Measurements from ENCODE around the gene PAPLN.
A peak's percentile ranks its signal among the peaks of the same experiment; 100 is the strongest.
"Not testable (repeated sequence)": the region's sequence is repeated elsewhere in the genome, so short reads cannot be mapped to it uniquely, and the experiment has no call there.

The PAPLN gene

GRCh38 chr14:73290279-73290678 lies 53.0 kb downstream of the PAPLN start:
- DNase-seq (ENCODE audit: low spot score) = no peak

- no peak for DNase-seq (ENCODE audit: low spot score)
These were observed 56.8 kb downstream of the PAPLN start for GRCh38 chr14:73293782-73294781.

GRCh38 chr14:73295198-73295796 lies 58.0 kb downstream of the PAPLN start:
- peak; percentile 62 for DNase-seq (ENCODE audit: low spot score)

DNA sequence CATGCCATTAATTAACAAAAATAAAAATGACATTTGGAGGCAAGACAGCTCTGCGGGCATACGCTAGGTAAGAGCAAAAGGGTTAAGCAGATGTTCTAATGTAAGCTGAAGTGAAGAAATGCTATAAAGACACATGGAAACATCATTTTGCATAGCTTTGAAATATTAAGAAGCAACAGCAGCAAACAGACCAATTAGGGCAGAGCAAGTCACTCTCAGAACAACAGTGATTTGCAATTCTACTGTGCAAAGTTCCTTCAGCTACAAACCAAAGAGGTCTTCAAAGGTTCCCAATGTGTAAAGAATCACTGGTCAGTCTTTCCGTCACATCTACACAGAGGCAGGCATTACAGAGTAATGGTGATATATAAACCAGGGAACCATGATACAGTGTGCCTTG lies 68.2 kb downstream of the PAPLN start:
- no peak for DNase-seq (ENCODE audit: low spot score)

DNA sequence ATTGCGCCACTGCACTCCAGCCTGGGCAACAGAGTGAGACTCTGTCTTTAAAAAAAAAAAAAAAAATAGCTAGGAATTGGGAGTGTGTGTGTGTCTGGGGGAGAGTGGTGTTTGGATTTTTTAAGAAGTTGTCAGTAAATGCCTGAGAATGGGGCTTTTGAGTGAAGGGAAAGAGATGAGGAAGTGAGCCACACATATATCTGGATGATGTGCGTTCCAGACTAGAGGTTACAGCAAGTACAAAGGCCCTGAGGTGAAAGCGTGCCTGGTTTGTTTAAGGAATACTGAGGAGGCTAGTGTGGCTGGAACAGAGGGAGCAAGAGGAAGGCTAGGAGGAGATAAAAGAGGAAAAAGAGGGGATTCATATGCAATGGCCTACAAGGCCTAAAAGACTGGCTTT lies 70.0 kb downstream of the PAPLN start:
- no peak for DNase-seq (ENCODE audit: low spot score)

DNA sequence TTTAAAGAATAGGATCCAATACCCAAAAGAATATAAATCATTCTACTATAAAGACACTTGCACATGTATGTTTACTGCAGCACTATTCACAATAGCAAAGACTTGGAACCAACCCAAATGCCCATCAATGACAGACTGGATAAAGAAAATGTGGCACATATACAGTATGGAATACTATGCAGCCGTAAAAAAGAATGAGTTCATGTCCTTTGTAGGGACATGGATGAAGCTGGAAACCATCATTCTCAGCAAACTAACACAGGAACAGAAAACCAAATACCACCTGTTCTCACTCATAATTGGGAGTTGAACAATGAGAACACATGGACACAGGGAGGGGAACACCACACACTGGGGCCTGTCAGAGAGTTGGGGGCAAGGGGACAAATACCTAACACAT lies 71.9 kb downstream of the PAPLN start:
- DNase-seq (ENCODE audit: low spot score) = not testable (repeated sequence)

DNA sequence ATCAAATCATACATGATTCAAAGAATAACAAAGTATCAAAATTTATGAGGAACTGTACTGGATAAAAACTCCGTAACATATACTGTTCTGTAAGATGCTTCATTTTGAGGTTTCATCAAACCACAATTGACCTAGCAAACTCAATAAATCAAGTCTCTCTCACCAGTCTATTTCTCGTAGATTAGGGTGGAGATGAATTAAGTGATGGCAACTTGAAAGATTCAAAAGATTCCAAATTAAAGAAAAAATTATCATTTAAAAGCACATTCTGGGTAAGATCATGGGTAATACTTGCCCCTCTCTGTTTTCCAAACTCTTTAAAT lies 74.4 kb downstream of the PAPLN start:
- DNase-seq (ENCODE audit: low spot score) = peak; percentile 67

GRCh38 chr14:73312687-73313086 lies 75.4 kb downstream of the PAPLN start:
- DNase-seq (ENCODE audit: low spot score) = no peak

- no peak for DNase-seq (ENCODE audit: low spot score)
These were observed 75.8 kb downstream of the PAPLN start for GRCh38 chr14:73313151-73313550.

DNA sequence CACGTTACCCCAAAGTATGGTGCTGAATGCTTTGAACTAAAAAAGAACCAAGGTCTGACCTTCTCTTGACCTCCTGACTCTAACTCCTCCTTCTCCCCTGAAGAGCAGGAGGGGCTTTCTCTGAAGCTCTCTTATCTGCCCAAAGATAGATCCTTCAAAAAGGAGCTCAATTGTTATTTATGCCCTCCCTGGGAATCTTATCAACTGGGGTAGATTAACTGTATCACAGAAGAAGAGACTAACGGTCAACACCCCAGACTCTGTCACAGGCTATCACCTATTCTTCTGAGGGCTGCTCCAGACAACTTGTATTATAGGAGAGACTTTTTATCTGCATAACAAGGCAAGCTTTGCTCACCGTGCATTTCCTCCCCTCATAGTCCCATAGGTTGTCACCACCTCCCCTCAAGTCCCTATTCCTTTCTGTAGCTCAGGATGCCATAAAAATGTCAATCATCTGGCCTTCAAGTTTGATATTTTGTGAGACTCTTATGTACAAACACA lies 86.6 kb downstream of the PAPLN start:
- DNase-seq (ENCODE audit: low spot score) = no peak

Measured in SW480 (cell line).